GM18870 (cell line): ENCODE results near the gene ARL17B.
A peak's percentile ranks its signal among the peaks of the same experiment; 100 is the strongest.
"Not testable (repeated sequence)": the region's sequence is repeated elsewhere in the genome, so short reads cannot be mapped to it uniquely, and the experiment has no call there.

ENCODE experiments used
- ATAC-seq: cut with Tn5 transposase; IDR thresholded peaks from one replicate; pipeline ENCODE4 v1.9.1; 2021; ENCODE audit warnings: moderate library complexity; ENCODE audit not compliant: unreplicated experiment

ARL17B gene

GRCh38 chr17:46361755-46362154, at the start of gene ARL17B:
TSS of gene ARL17B (minus strand) at chr17:46361766. CDS start at chr17:46358397, 3,369 bp downstream.
- peak; percentile 80 for ATAC-seq

- not testable (repeated sequence) for ATAC-seq
These were observed 48.3 kb upstream of the ARL17B start for GRCh38 chr17:46409864-46410263.

- ATAC-seq, result not testable (repeated sequence)
These were observed 45.6 kb upstream of the ARL17B start for GRCh38 chr17:46407155-46407554.

GRCh38 chr17:46401033-46401787, 39.6 kb upstream of the ARL17B start:
- ATAC-seq, result not testable (repeated sequence)

GRCh38 chr17:46400543-46400942, 39.0 kb upstream of the ARL17B start:
- ATAC-seq, result not testable (repeated sequence)

- ATAC-seq, result not testable (repeated sequence)
These were observed 38.4 kb upstream of the ARL17B start for GRCh38 chr17:46399993-46400392.

GRCh38 chr17:46396292-46396691, 34.7 kb upstream of the ARL17B start:
- not testable (repeated sequence) for ATAC-seq

GRCh38 chr17:46393702-46394101, 32.1 kb upstream of the ARL17B start:
- ATAC-seq, result not testable (repeated sequence)

GRCh38 chr17:46385491-46385890, 23.9 kb upstream of the ARL17B start:
- ATAC-seq, result not testable (repeated sequence)

- not testable (repeated sequence) for ATAC-seq
These were observed 21.6 kb upstream of the ARL17B start for GRCh38 chr17:46383118-46383517.

GRCh38 chr17:46373418-46373817, 11.9 kb upstream of the ARL17B start:
- ATAC-seq, result not testable (repeated sequence)

- ATAC-seq, result not testable (repeated sequence)
These were observed 11.0 kb upstream of the ARL17B start for GRCh38 chr17:46372236-46373229.

GRCh38 chr17:46367520-46367919, 6.0 kb upstream of the ARL17B start:
- ATAC-seq, result not testable (repeated sequence)

GRCh38 chr17:46361145-46361735, 326 bp downstream of the ARL17B start:
- peak; percentile 32 for ATAC-seq

GRCh38 chr17:46353856-46354255, 7.7 kb downstream of the ARL17B start:
- not testable (repeated sequence) for ATAC-seq

- ATAC-seq, result not testable (repeated sequence)
These were observed 12.5 kb downstream of the ARL17B start for GRCh38 chr17:46349060-46349459.

GRCh38 chr17:46348345-46348744, 13.2 kb downstream of the ARL17B start:
- not testable (repeated sequence) for ATAC-seq

- ATAC-seq, result not testable (repeated sequence)
These were observed 19.4 kb downstream of the ARL17B start for GRCh38 chr17:46342131-46342530.

GRCh38 chr17:46341220-46341619, 20.3 kb downstream of the ARL17B start:
- ATAC-seq, result not testable (repeated sequence)

GRCh38 chr17:46294831-46295230, 66.7 kb downstream of the ARL17B start, which contains the start of gene LRRC37A:
TSS of gene LRRC37A (plus strand) at chr17:46295131. CDS start at chr17:46295134, 3 bp downstream.
- ATAC-seq, result not testable (repeated sequence)

- ATAC-seq, result not testable (repeated sequence)
These were observed 69.9 kb downstream of the ARL17B start for GRCh38 chr17:46291618-46292017.
